ENCODE data around the gene PTPMT1.

PTPMT1 gene

DNA sequence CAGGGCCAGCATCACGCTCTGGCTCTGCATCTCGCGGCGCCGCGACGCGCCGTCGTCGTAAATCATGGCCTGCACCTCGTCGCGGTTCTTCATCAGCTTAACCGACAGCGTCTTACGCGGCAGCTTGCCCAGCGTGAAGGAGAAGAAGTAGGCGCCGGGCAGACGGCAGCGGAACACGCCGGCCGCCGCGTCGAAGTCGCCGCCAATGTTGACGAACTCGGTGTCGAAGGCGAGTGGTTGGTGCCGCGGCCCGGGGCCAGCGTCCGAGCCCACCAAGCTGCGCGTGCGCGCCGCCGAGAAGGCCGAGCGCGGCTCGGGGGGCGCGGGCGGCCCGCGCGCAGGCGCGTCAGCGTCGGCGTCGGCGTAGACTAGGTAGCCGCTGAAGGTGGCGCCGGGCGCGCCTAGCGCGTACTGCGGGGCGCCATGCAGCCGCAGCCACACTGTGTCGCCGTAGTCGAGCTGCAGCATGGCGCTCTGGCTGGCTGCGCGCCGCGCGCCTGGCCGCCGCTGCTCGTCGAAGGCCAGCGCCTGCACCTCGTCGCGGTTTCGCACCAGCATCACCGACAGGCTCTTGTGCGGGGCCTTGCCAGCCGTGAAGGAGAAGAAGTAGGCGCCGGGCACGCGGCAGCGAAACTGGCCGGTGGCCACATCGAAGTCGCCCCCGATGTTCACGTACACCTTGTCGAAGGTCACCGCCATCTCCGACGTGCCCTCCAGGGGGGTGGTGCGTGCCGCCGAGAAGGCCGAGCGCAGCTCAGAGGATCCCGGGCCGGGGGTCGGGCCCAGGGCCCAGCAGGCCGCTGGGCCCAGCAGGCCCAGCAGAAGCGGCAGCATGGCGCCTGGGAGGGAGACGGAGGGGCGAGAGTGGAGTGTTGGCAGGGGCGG is 24.8 kb downstream of the PTPMT1 start:
- DNase-seq: no peak
- Mint-ChIP-seq H3K36me3 (ENCODE audit: low read depth) (peaks cover 14% of the 10 kb centered on the region), H3K27ac (no peak overlapping the region), H3K4me3 (no peak overlapping the region), H3K9me3 (no peaks in the 10 kb centered on the region), H3K27me3 (ENCODE audit: low read depth, poor library complexity) (peaks cover 26% of the 10 kb centered on the region), H3K4me1 (peaks cover 60% of the 10 kb centered on the region)
- TF ChIP-seq CTCF (IDR thresholded peaks at IDR 0.05): no peak

DNA sequence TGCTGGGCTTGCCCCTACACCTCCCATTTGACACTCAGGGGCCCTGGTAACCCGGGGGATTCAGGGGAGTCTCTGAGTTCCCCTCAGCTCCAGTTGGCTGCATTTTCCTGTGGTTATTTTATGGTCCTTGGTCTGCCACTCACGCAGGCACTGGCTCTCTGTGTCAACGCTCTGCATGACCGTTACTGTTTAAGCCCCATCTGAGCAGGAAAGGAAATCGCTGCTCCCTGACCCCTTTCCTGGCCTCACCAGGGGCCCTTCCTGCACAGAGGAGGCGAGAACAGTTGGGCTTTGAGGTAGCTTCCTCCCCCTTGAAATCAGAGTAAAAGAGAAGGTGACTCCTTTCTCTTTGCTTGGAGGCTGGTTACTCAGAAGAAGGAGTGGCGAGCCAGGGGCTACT is 26.4 kb downstream of the PTPMT1 start:
- DNase-seq: peak; percentile 39
- H3K27me3 Mint-ChIP-seq (ENCODE audit: low read depth, poor library complexity): peaks cover 26% of the 10 kb centered on the region

GRCh38 chr11:47592251-47592650 is 26.9 kb downstream of the PTPMT1 start:
- Mint-ChIP-seq H3K27ac (peak overlapping the region; percentile 99), H3K36me3 (ENCODE audit: low read depth) (peaks cover 11% of the 10 kb centered on the region), H3K27me3 (ENCODE audit: low read depth, poor library complexity) (peaks cover 26% of the 10 kb centered on the region), H3K9me3 (no peaks in the 10 kb centered on the region), H3K4me3 (peak overlapping the region; percentile 92), H3K4me1 (peaks cover 63% of the 10 kb centered on the region)
- DNase-seq: no peak
- no peak for TF ChIP-seq CTCF (IDR thresholded peaks at IDR 0.05)

More for the DNA sequence above, 26.4 kb downstream of the PTPMT1 start:
- Mint-ChIP-seq H3K4me1 (peaks cover 64% of the 10 kb centered on the region), H3K36me3 (ENCODE audit: low read depth) (peaks cover 11% of the 10 kb centered on the region), H3K9me3 (no peaks in the 10 kb centered on the region), H3K27ac (peak overlapping the region; percentile 99), H3K4me3 (peak overlapping the region; percentile 92)
- TF ChIP-seq CTCF (IDR thresholded peaks at IDR 0.05): no peak

DNA sequence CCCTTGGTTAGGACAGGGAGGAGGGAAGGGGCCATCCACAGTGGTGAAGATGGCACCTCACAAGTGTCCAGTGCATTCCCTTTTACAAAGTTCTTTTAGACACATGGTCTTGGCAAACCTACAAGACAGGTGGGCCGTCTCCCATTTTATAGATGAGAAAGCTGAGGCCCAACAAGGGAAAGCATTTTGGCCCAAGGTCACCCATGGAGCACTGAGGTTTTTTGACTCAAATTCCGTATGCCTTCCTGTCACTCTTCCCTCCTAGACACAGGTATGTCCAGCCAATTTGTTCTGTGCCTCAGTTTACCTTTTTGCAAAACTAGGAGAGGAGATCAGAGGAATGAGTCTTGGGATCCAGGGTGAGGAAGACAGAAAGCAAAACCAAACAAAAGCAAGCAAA is 27.6 kb downstream of the PTPMT1 start:
- H3K9me3 Mint-ChIP-seq: no peaks in the 10 kb centered on the region
- DNase-seq: no peak
- H3K4me3 Mint-ChIP-seq: peak overlapping the region; percentile 92
- H3K27ac Mint-ChIP-seq: no peak overlapping the region
- peaks cover 11% of the 10 kb centered on the region for H3K36me3 Mint-ChIP-seq (ENCODE audit: low read depth)
- H3K4me1 Mint-ChIP-seq: peaks cover 58% of the 10 kb centered on the region
- TF ChIP-seq CTCF (IDR thresholded peaks at IDR 0.05): no peak
- peaks cover 26% of the 10 kb centered on the region for H3K27me3 Mint-ChIP-seq (ENCODE audit: low read depth, poor library complexity)

DNA sequence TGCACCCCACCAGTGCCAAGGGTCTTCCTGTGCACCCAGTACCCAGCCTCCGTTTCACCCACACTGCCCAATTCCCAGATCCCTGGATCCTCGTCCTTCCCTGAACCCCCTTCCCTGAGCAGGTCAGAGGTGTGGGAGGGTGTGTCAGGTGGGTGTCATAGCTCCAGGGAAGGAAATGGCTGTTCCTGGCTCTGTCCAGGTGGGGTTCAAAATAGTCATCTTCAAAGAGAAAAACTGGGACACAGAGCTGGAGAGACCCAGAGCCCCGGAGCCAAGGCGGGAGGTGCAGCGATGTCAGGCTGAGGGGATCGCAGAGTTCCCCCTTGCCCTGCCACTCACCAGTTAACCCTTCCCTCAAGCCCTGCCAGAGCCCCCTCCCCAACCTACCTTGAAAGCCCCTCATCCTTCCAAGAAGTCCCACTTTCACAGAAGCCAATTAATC is 28.1 kb downstream of the PTPMT1 start:
- DNase-seq: no peak

More for the DNA sequence above, 28.1 kb downstream of the PTPMT1 start:
- Mint-ChIP-seq H3K9me3 (no peaks in the 10 kb centered on the region), H3K27me3 (ENCODE audit: low read depth, poor library complexity) (peaks cover 26% of the 10 kb centered on the region), H3K4me1 (peaks cover 56% of the 10 kb centered on the region), H3K36me3 (ENCODE audit: low read depth) (peaks cover 8% of the 10 kb centered on the region), H3K27ac (peak overlapping the region; percentile 85), H3K4me3 (peak overlapping the region; percentile 92)
- TF ChIP-seq CTCF (IDR thresholded peaks at IDR 0.05): no peak

Measured in nephron progenitor cell (in vitro differentiated cells).